ENCODE results near the gene CAPG. TPM values are rescaled to one million over a fixed set of nuclear protein-coding genes. Genes with fewer than 3 reads are reported as not detected.
A peak's percentile ranks its signal among the peaks of the same experiment; 100 is the strongest.

The CAPG gene
- total and polyA plus RNA-seq, 10 of the 15 experiments (the other 5 are each of a cell fraction or from before 2014, with no cell fraction given): 26.3 to 192 (median 100) TPM

DNA sequence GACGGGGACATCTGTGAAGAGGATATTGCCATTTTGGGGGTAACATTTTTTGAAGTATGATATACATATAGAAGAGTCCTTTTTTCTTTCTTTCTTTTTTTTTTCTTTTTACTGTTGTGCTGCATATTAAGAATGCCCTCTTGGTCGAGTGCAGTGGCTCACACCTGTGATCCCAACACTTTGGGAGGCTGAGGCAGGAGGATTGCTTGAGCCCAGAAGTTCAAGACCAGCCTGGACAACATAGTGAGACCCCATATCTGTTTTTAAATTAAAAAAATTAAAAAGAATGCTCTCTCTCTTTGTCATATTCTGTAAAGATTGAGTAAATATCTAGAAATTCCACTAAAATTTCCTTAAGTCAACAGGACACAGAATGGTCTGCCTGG lies 11.9 kb upstream of the CAPG start (continued):
- TF ChIP-seq, protein P1, sequence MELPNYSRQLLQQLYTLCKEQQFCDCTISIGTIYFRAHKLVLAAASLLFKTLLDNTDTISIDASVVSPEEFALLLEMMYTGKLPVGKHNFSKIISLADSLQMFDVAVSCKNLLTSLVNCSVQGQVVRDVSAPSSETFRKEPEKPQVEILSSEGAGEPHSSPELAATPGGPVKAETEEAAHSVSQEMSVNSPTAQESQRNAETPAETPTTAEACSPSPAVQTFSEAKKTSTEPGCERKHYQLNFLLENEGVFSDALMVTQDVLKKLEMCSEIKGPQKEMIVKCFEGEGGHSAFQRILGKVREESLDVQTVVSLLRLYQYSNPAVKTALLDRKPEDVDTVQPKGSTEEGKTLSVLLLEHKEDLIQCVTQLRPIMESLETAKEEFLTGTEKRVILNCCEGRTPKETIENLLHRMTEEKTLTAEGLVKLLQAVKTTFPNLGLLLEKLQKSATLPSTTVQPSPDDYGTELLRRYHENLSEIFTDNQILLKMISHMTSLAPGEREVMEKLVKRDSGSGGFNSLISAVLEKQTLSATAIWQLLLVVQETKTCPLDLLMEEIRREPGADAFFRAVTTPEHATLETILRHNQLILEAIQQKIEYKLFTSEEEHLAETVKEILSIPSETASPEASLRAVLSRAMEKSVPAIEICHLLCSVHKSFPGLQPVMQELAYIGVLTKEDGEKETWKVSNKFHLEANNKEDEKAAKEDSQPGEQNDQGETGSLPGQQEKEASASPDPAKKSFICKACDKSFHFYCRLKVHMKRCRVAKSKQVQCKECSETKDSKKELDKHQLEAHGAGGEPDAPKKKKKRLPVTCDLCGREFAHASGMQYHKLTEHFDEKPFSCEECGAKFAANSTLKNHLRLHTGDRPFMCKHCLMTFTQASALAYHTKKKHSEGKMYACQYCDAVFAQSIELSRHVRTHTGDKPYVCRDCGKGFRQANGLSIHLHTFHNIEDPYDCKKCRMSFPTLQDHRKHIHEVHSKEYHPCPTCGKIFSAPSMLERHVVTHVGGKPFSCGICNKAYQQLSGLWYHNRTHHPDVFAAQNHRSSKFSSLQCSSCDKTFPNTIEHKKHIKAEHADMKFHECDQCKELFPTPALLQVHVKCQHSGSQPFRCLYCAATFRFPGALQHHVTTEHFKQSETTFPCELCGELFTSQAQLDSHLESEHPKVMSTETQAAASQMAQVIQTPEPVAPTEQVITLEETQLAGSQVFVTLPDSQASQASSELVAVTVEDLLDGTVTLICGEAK (IDR thresholded peaks at IDR 0.05; ENCODE audit: borderline replicate concordance): no peak
- TF ChIP-seq TBL1XR1 (IDR thresholded peaks at IDR 0.05; ENCODE audit: low read depth, low read length) (no peak), SRF (IDR thresholded peaks at IDR 0.05; ENCODE audit: low read depth in 2 of 2, low read length in 2 of 2) (no peak)

- Histone ChIP-seq H4K20me1 (ENCODE audit: control insufficient read depth, insufficient read depth) (no peaks in the 10 kb centered on the region), H3K36me3 (ENCODE audit: control insufficient read depth in 2 of 2, insufficient read depth in 2 of 2, low read length in 1 of 2) (no peaks in the 10 kb centered on the region), H3K79me2 (ENCODE audit: control insufficient read depth, insufficient read depth, low read length) (peaks cover 4% of the 10 kb centered on the region), H3K27ac (ENCODE audit: control insufficient read depth, insufficient read depth) (no peak overlapping the region), H3K4me1 (ENCODE audit: control insufficient read depth, insufficient read depth, low read length) (peaks cover 8% of the 10 kb centered on the region), H3K4me3 (no peak overlapping the region), H2AFZ (ENCODE audit: control insufficient read depth, low read depth, low read length) (0 out of 2 replicates have a peak overlapping the region, but pooled peaks have one; percentile 88), H3K4me2 (ENCODE audit: control insufficient read depth, insufficient read depth) (no peak overlapping the region), H3K9me3 (replicated peaks; ENCODE audit: control insufficient read depth, insufficient read depth, low read length) (no peaks in the 10 kb centered on the region), H3K9ac (ENCODE audit: control insufficient read depth, insufficient read depth, low read length) (no peak overlapping the region), H3K27me3 (replicated peaks in 1 of 2; ENCODE audit: control insufficient read depth in 2 of 2, insufficient read depth in 2 of 2, low read length in 1 of 2) (no peaks in the 10 kb centered on the region)
- no peak for TF ChIP-seq POU2F2 (IDR thresholded peaks at IDR 0.05; ENCODE audit: borderline replicate concordance, low read depth, low read length)
- TF ChIP-seq RBBP5 (conservative IDR thresholded peaks at IDR 0.05): no peak
- TF ChIP-seq CBX3 (IDR thresholded peaks at IDR 0.05; ENCODE audit: borderline replicate concordance, low read depth): no peak
- TF ChIP-seq RAD21 (IDR thresholded peaks at IDR 0.05; ENCODE audit: insufficient read depth, low read depth, low read length): no peak
- TF ChIP-seq KLF5 (IDR thresholded peaks at IDR 0.05; ENCODE audit: partially characterized antibody): no peak
- no peak for TF ChIP-seq IKZF1 (conservative IDR thresholded peaks at IDR 0.05)
- no peak for TF ChIP-seq ZBTB11 (CRISPR knock-in tag; IDR thresholded peaks at IDR 0.05)
- TF ChIP-seq ZZZ3 (IDR thresholded peaks at IDR 0.05; ENCODE audit: control insufficient read depth, insufficient read length, low read depth): no peak
- TF ChIP-seq MTA2 (IDR thresholded peaks at IDR 0.05; ENCODE audit: low read depth): no peak
- no peak for TF ChIP-seq EED (IDR thresholded peaks at IDR 0.05; ENCODE audit: low read depth)
- ChIA-PET SMC1A (ENCODE audit: uncharacterized antibody, unreplicated experiment) (interaction anchor here (0.7 to 7.8 kb wide), 9 partner anchors 30 to 216 kb away, joined by 3 to 201 read pairs (median 6); partner anchors contain the start of genes MAT2A and RNF181), RAD21 (ENCODE audit: unreplicated experiment) (interaction anchor here (0.7 to 4.5 kb wide), 4 partner anchors 120 to 137 kb away, joined by 3 to 179 read pairs (median 4); no protein-coding TSS in a partner anchor), CTCF (interaction anchor here (0.7 to 6.7 kb wide), 15 partner anchors 8 to 285 kb away, joined by 3 to 336 read pairs (median 17); partner anchors contain the start of genes CAPG, GGCX and MAT2A), POLR2A (interaction anchor here (0.6 to 1.1 kb wide), 6 partner anchors 110 to 130 kb away, joined by 3 to 6 read pairs (median 3); no protein-coding TSS in a partner anchor)
- FAIRE-seq (no peak), DNase-seq (ENCODE audit: low read depth, low spot score) (no peak), ATAC-seq (no peak)
- intact Hi-C loops (cut with micrococcal nuclease; ENCODE audit: unreplicated experiment): loop anchor here (5.0 to 10.0 kb wide), 2 partner anchors 286 to 393 kb away; no protein-coding TSS in a partner anchor
- in situ Hi-C loops (cut with MboI): loop anchor here (5.0 kb wide), 1 partner anchor 136 kb away; no protein-coding TSS in a partner anchor
- BruUV-seq (replicated peaks): no TSS peak
- WGBS (ENCODE audit: insufficient coverage, insufficient replicate concordance, low lambda C conversion rate, missing lambda C conversion rate): 76% methylated on average over 13 of the region's 13 CpGs
Observed at GRCh38 chr2:85421260-85422071, 11.3 kb upstream of the CAPG start.
